Thoracic aorta (tissue), 2 donors: Measurements from ENCODE around the gene FMNL2. TPM values are rescaled to one million over a fixed set of nuclear protein-coding genes. Genes with fewer than 3 reads are reported as not detected.

Experiments
- ATAC-seq: fragments of 150-250 bp; one replicate; pipeline ENCODE4 v1.8.0; 2017; ENCODE audit warnings: low read depth; ENCODE audit not compliant: insufficient number of reproducible peaks, low FRiP score
- DNase-seq: peaks from one replicate; pipeline ENCODE4 v3.0.0-alpha.2; 2020; ENCODE audit warnings: low spot score
- H3K27ac ChIP-seq, 2 donors: fragments of 200-600 bp; sonication (generic); 1 replicate in 1 of 2; 2 replicates in 1 of 2; pipeline ENCODE4 v1.5.1; 2016; ENCODE audit warnings: mild to moderate bottlenecking in 2 of 2, moderate library complexity in 2 of 2
- H3K27me3 ChIP-seq: fragments of 200-600 bp; sonication (generic); replicated peaks from 2 replicates; pipeline ENCODE4 v1.6.0; 2016; ENCODE audit warnings: mild to moderate bottlenecking; ENCODE audit not compliant: insufficient read depth
- H3K36me3 ChIP-seq: fragments of 200-600 bp; sonication (generic); one replicate; pipeline ENCODE4 v1.5.1; 2016
- H3K4me1 ChIP-seq, 2 donors: fragments of 200-600 bp; sonication (generic); 1 replicate in 1 of 2; 2 replicates in 1 of 2; pipeline versions ENCODE4 v1.5.1 to v1.6.0; 2016; ENCODE audit warnings: low read depth in 2 of 2, mild to moderate bottlenecking in 1 of 2; ENCODE audit not compliant: control insufficient read depth in 1 of 2
- H3K4me3 ChIP-seq: fragments of 200-600 bp; sonication (generic); 2 replicates; pipeline ENCODE4 v1.5.1; 2016; ENCODE audit warnings: mild to moderate bottlenecking
- H3K9me3 ChIP-seq: fragments of 200-600 bp; sonication (generic); 2 replicates; pipeline ENCODE4 v1.5.1; 2016
- CTCF ChIP-seq: fragments of 200-600 bp; sonication (generic); IDR thresholded peaks from one replicate; pipeline ENCODE4 v1.5.1; 2019; ENCODE audit warnings: antibody characterized with exemption
- total RNA-seq, 2 donors: library from RNA; depleted of rRNA; stranded (reverse); fragments of >200 nt; gene quantifications; one replicate each; pipeline versions ENCODE4 v1.1.0 to v1.2.3, GENCODE V29; 2016

Gene FMNL2
- total RNA-seq, 2 donors from 2014 or later: 30.6 to 87.0 TPM

- DNase-seq: no peak
- no peaks in the 10 kb centered on the region for H3K36me3 ChIP-seq
- ATAC-seq: no peak
- TF ChIP-seq CTCF: no peak
- no peaks in the 10 kb centered on the region for H3K9me3 ChIP-seq
- H3K27ac ChIP-seq: no peak overlapping the region
- H3K4me1 ChIP-seq: peaks cover 17 to 19% of the 10 kb centered on the region in 2 donors
- no peak overlapping the region for H3K4me3 ChIP-seq
- no peaks in the 10 kb centered on the region for H3K27me3 ChIP-seq
Observed at GRCh38 chr2:152390837-152391236, 55.9 kb downstream of the FMNL2 start.

GRCh38 chr2:152391318-152391717 lies 56.3 kb downstream of the FMNL2 start:
- DNase-seq (no peak), ATAC-seq (no peak)
- TF ChIP-seq CTCF: no peak
- Histone ChIP-seq H3K27me3 (no peaks in the 10 kb centered on the region), H3K4me1 (peaks cover 17 to 21% of the 10 kb centered on the region in 2 donors), H3K9me3 (no peaks in the 10 kb centered on the region), H3K27ac (no peak overlapping the region), H3K36me3 (no peaks in the 10 kb centered on the region), H3K4me3 (no peak overlapping the region)

- H3K36me3 ChIP-seq: no peaks in the 10 kb centered on the region
- DNase-seq (no peak), ATAC-seq (no peak)
- no peaks in the 10 kb centered on the region for H3K9me3 ChIP-seq
- no peaks in the 10 kb centered on the region for H3K27me3 ChIP-seq
- H3K27ac ChIP-seq: peak overlapping the region; percentile 11 to 75
- peak overlapping the region; percentile 36 for H3K4me3 ChIP-seq
- peaks cover 28 to 42% of the 10 kb centered on the region in 2 donors for H3K4me1 ChIP-seq
- TF ChIP-seq CTCF: no peak
Observed at GRCh38 chr2:152393377-152393776, 58.4 kb downstream of the FMNL2 start.

GRCh38 chr2:152394326-152394725 lies 59.4 kb downstream of the FMNL2 start:
- no peak for TF ChIP-seq CTCF
- H3K4me3 ChIP-seq: peak overlapping the region; percentile 36
- DNase-seq: no peak
- H3K27me3 ChIP-seq: no peaks in the 10 kb centered on the region
- no peaks in the 10 kb centered on the region for H3K36me3 ChIP-seq
- H3K9me3 ChIP-seq: no peaks in the 10 kb centered on the region
- no peak for ATAC-seq
- H3K27ac ChIP-seq: peak overlapping the region; percentile 53 to 75
- peaks cover 28 to 51% of the 10 kb centered on the region in 2 donors for H3K4me1 ChIP-seq

GRCh38 chr2:152395103-152395502 lies 60.1 kb downstream of the FMNL2 start:
- no peak for DNase-seq
- TF ChIP-seq CTCF: no peak
- Histone ChIP-seq H3K27me3 (no peaks in the 10 kb centered on the region), H3K4me3 (peak overlapping the region; percentile 65), H3K27ac (peak overlapping the region; percentile 75 to 82), H3K4me1 (peaks cover 28 to 55% of the 10 kb centered on the region in 2 donors), H3K36me3 (no peaks in the 10 kb centered on the region), H3K9me3 (no peaks in the 10 kb centered on the region)
- ATAC-seq: no peak
